H1 (cell line): Measurements from ENCODE around the gene MXD3. TPM values are rescaled to one million over a fixed set of nuclear protein-coding genes. Genes with fewer than 3 reads are reported as not detected.
A peak's percentile ranks its signal among the peaks of the same experiment; 100 is the strongest.

ENCODE experiments used
- CTCF ChIA-PET: fragments of 300-600 bp; sonication (Branson Sonifier 250); formaldehyde crosslinking; loops from one replicate; lab custom pipeline; 2021; ENCODE audit not compliant: partially characterized antibody; lab: Charles Lee
- POLR2A ChIA-PET: fragments of 300-600 bp; sonication (Branson Sonifier 250); formaldehyde crosslinking; loops from one replicate; lab custom pipeline; 2021; ENCODE audit warnings: inconsistent platforms; ENCODE audit not compliant: partially characterized antibody; lab: Charles Lee
- DNase-seq, 2 experiments: peaks; one replicate each; pipeline versions ENCODE4 v3.0.0 to v3.0.0-alpha.2; 2010 to 2022; ENCODE audit warnings: low spot score in 2 of 2, low read depth in 1 of 2, mixed read lengths in 1 of 2
- FAIRE-seq: peaks from 2 replicates; lab custom pipeline; 2011; peaks lifted over from hg19 to GRCh38; lab: Jason Lieb, UNC
- H2AFZ ChIP-seq: 2 replicates; pipeline ENCODE4 v1.8.1; 2012; ENCODE audit warnings: low read length, inconsistent platforms
- H2AK5ac ChIP-seq: 2 replicates; pipeline ENCODE4 v1.6.1; 2013; ENCODE audit warnings: low read depth, low read length
- H2BK120ac ChIP-seq: replicated peaks from 2 replicates; pipeline ENCODE3; 2013; ENCODE audit warnings: low read depth, low read length, inconsistent platforms
- H2BK12ac ChIP-seq: 2 replicates; pipeline ENCODE4 v1.6.1; 2013; ENCODE audit warnings: low read depth, low read length
- H2BK15ac ChIP-seq: 2 replicates; pipeline ENCODE4 v1.6.1; 2013; ENCODE audit warnings: low read length
- H2BK20ac ChIP-seq: 2 replicates; pipeline ENCODE4 v1.6.1; 2013; ENCODE audit warnings: low read length
- H2BK5ac ChIP-seq: 2 replicates; pipeline ENCODE4 v1.6.1; 2013; ENCODE audit warnings: low read depth, low read length
- H3K14ac ChIP-seq: 2 replicates; pipeline ENCODE4 v1.6.1; 2013; ENCODE audit warnings: inconsistent platforms; ENCODE audit not compliant: insufficient read length
- H3K18ac ChIP-seq: 2 replicates; pipeline ENCODE4 v1.6.1; 2013; ENCODE audit warnings: low read length; ENCODE audit errors: extremely low read depth
- H3K23ac ChIP-seq: 2 replicates; pipeline ENCODE4 v1.6.1; 2013; ENCODE audit warnings: inconsistent platforms; ENCODE audit not compliant: insufficient read length
- H3K23me2 ChIP-seq: 2 replicates; pipeline ENCODE4 v1.6.1; 2013; ENCODE audit warnings: low read depth, low read length
- H3K27ac ChIP-seq: 2 replicates; pipeline ENCODE4 v1.6.1; 2011; ENCODE audit warnings: low read depth, low read length, inconsistent platforms
- H3K27me3 ChIP-seq, 4 experiments: replicated peaks in 1 of 4; 1 replicate in 1 of 4; 2 replicates in 3 of 4; pipeline versions ENCODE4 v1.6.1 to v1.8.1; 2011 to 2013; ENCODE audit warnings: low read length in 3 of 4, mild to moderate bottlenecking in 3 of 4, inconsistent platforms in 2 of 4, mixed read lengths in 2 of 4, moderate library complexity in 1 of 4; ENCODE audit not compliant: control insufficient read depth in 3 of 4, insufficient read depth in 3 of 4; ENCODE audit errors: extremely low read depth in 1 of 4
- H3K36me3 ChIP-seq, 4 experiments: 2 replicates each; pipeline versions ENCODE4 v1.6.1 to v1.8.1; 2011 to 2013; ENCODE audit warnings: mild to moderate bottlenecking in 4 of 4, low read length in 3 of 4, moderate library complexity in 2 of 4, control low read depth in 1 of 4, inconsistent platforms in 1 of 4; ENCODE audit not compliant: insufficient read depth in 4 of 4, control insufficient read depth in 2 of 4
- H3K4ac ChIP-seq: replicated peaks from 2 replicates; pipeline ENCODE3; 2013; ENCODE audit warnings: low read length, low read depth, mixed read lengths, inconsistent platforms; ENCODE audit not compliant: insufficient read length
- H3K4me1 ChIP-seq, 4 experiments: replicated peaks in 1 of 4; 1 replicate in 1 of 4; 2 replicates in 3 of 4; pipeline versions ENCODE4 v1.6.1 to v1.8.1; 2011 to 2013; ENCODE audit warnings: low read length in 3 of 4, inconsistent platforms in 2 of 4, mixed read lengths in 1 of 4; ENCODE audit not compliant: insufficient read depth in 4 of 4, control insufficient read depth in 3 of 4
- H3K4me2 ChIP-seq, 2 experiments: 2 replicates each; pipeline versions ENCODE4 v1.6.1 to v1.8.1; 2011 to 2013; ENCODE audit warnings: low read depth in 2 of 2, low read length in 2 of 2, control low read depth in 1 of 2, inconsistent platforms in 1 of 2, mild to moderate bottlenecking in 1 of 2; ENCODE audit not compliant: insufficient read depth in 1 of 2
- H3K4me3 ChIP-seq, 4 experiments: fragments of 200-600, 300-600 bp in 1 of 4; sonication (generic), shearing (Covaris generic), sonication (Bioruptor Twin) in 1 of 4; 2 replicates each; pipeline versions ENCODE4 v1.5.1 to v1.8.1; 2011 to 2016; ENCODE audit warnings: low read length in 4 of 4, low read depth in 3 of 4, control low read depth in 2 of 4, inconsistent platforms in 2 of 4, mild to moderate bottlenecking in 2 of 4, mixed read lengths in 1 of 4, moderate library complexity in 1 of 4; ENCODE audit not compliant: insufficient read depth in 2 of 4; ENCODE audit errors: extremely low read depth in 1 of 4
- H3K56ac ChIP-seq: replicated peaks from 2 replicates; pipeline ENCODE3; 2013; ENCODE audit warnings: low read depth, mild to moderate bottlenecking, mixed read lengths, low read length, inconsistent platforms; ENCODE audit not compliant: insufficient read length
- H3K79me1 ChIP-seq: 2 replicates; pipeline ENCODE4 v1.6.1; 2013; ENCODE audit warnings: low read depth, low read length, control low read depth
- H3K79me2 ChIP-seq, 2 experiments: 2 replicates each; pipeline versions ENCODE4 v1.6.1 to v1.8.1; 2012 to 2013; ENCODE audit warnings: low read length in 2 of 2, mild to moderate bottlenecking in 2 of 2, inconsistent platforms in 1 of 2; ENCODE audit not compliant: insufficient read depth in 2 of 2, control insufficient read depth in 1 of 2
- H3K9ac ChIP-seq, 4 experiments: replicated peaks in 1 of 4; 1 replicate in 1 of 4; 2 replicates in 3 of 4; pipeline versions ENCODE4 v1.6.1 to v1.8.1; 2011 to 2013; ENCODE audit warnings: low read depth in 3 of 4, low read length in 3 of 4, control low read depth in 2 of 4, mild to moderate bottlenecking in 2 of 4, moderate library complexity in 2 of 4, inconsistent platforms in 1 of 4; ENCODE audit errors: extremely low read depth in 1 of 4
- H3K9me3 ChIP-seq, 2 experiments: 2 replicates each; pipeline versions ENCODE4 v1.6.1 to v1.8.1; 2012 to 2013; ENCODE audit warnings: mild to moderate bottlenecking in 2 of 2, moderate library complexity in 2 of 2, control low read depth in 1 of 2, inconsistent platforms in 1 of 2, low read depth in 1 of 2, low read length in 1 of 2, mixed read lengths in 1 of 2; ENCODE audit not compliant: insufficient read depth in 2 of 2
- H4K20me1 ChIP-seq, 2 experiments: replicated peaks in 1 of 2; 2 replicates each; pipeline versions ENCODE3 to v1.8.1; 2011 to 2013; ENCODE audit warnings: inconsistent platforms in 2 of 2, low read length in 2 of 2, mild to moderate bottlenecking in 1 of 2; ENCODE audit not compliant: insufficient read depth in 2 of 2, control insufficient read depth in 1 of 2
- H4K5ac ChIP-seq: 2 replicates; pipeline ENCODE4 v1.6.1; 2013; ENCODE audit warnings: low read length, low read depth, mixed read lengths, inconsistent platforms; ENCODE audit not compliant: insufficient read length
- H4K8ac ChIP-seq: 2 replicates; pipeline ENCODE4 v1.8.0; 2013; ENCODE audit warnings: mild to moderate bottlenecking, moderate library complexity, low read length, inconsistent platforms; ENCODE audit not compliant: insufficient read depth; ENCODE audit errors: extremely low read depth
- H4K91ac ChIP-seq: replicated peaks from 2 replicates; pipeline ENCODE3; 2013; ENCODE audit warnings: low read length, mixed read lengths, inconsistent platforms; ENCODE audit not compliant: insufficient read length
- WGBS, 2 experiments: shearing (Covaris generic) in 1 of 2; methylation state at CpG; one replicate each; pipeline versions ENCODE4 v1.1.6 to v1.1.7; 2013 to 2015; ENCODE audit warnings: low lambda C conversion rate in 2 of 2, mixed read lengths in 2 of 2, inconsistent platforms in 1 of 2, low coverage in 1 of 2, missing lambda C conversion rate in 1 of 2; ENCODE audit not compliant: insufficient replicate concordance in 2 of 2, insufficient coverage in 1 of 2, insufficient read length in 1 of 2; ENCODE audit errors: extremely low coverage in 1 of 2, missing lambda C conversion rate in 1 of 2; 5-methylcytosine and 5-hydroxymethylcytosine counted together
- polyA plus RNA-seq, 7 experiments: library from polyadenylated mRNA; depleted of rRNA in 3 of 7; stranded (reverse) in 5 of 7; unstranded in 2 of 7; fragments of >200 nt in 5 of 7; fragments of 200-250 nt in 2 of 7; gene quantifications; 1 replicate in 5 of 7; 2 replicates in 1 of 7; 4 replicates in 1 of 7; pipeline versions ENCODE4 v1.2.1 to v1.2.3, GENCODE V29; 2011 to 2013; ENCODE audit warnings: missing spikeins in 2 of 7, mixed read lengths in 2 of 7
- total RNA-seq: library from RNA; stranded (reverse); fragmentation: NEBNext Ultra II Directional; extraction: Animal tissue kit (Norgen Biotek cat#: 25700); gene quantifications from 2 replicates; pipeline ENCODE4 v1.2.1, GENCODE V29; 2021

The MXD3 gene
- total and polyA plus RNA-seq, 2 of the 8 experiments (the other 6 are each of a cell fraction or from before 2014, with no cell fraction given) = 6.5 to 7.7 TPM

DNA sequence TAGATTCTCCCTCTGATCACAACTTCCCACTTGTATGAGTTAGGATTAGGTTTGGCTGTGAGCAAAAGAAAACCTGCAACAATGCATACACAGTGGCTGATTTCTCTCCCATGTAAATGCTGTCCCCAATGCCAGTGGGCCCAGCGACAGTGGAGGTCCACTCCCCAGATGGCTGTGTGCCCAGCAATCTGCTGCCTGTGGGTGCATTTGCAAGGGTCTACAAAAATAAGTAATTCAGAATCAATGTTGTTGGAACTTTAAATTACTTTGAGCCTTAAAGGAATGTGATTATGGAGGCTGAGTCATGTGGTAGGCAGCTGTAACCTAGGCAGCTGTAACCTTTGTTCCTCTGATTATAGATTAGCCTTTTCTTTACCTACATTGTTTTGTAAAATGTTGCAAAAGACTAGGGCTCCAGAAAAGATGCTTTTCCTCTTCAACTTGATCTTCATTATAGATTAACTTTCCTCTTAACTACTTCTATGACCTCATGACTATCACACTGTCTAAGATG lies 14.2 kb upstream of the MXD3 start:
- Histone ChIP-seq H3K4me3 (peak overlapping the region in 1 of 4 experiments; percentile 13; a peak in 1 of 8 replicates), H4K5ac (no peak overlapping the region), H2AK5ac (peak overlapping the region; percentile 11; the same call in 1 of the 2 replicates), H3K18ac (no peak overlapping the region), H3K56ac (no peak overlapping the region), H3K4ac (no peak overlapping the region), H4K20me1 (no peaks in the 10 kb centered on the region), H3K9me3 (no peaks in the 10 kb centered on the region), H3K9ac (peak overlapping the region in 1 of 4 experiments; percentile 4; a peak in 1 of 7 replicates), H3K27ac (peak overlapping the region; percentile 57; the same call in 1 of the 2 replicates), H2AFZ (no peak overlapping the region), H3K36me3 (peaks cover 0 to 6% (median under 1%) of the 10 kb centered on the region in 4 experiments; a peak in 3 of 8 replicates), H4K91ac (no peak overlapping the region), H3K23me2 (no peaks in the 10 kb centered on the region), H2BK120ac (no peak overlapping the region), H2BK20ac (0 out of 2 replicates have a peak overlapping the region, but pooled peaks have one; percentile 3), H3K23ac (no peak overlapping the region), H3K79me1 (no peaks in the 10 kb centered on the region), H3K4me2 (peak overlapping the region; percentile 8 to 22; a peak in 1 of 4 replicates), H2BK12ac (0 out of 2 replicates have a peak overlapping the region, but pooled peaks have one; percentile 51), H3K79me2 (no peaks in the 10 kb centered on the region), H2BK15ac (no peak overlapping the region), H3K4me1 (peaks cover 0 to 7% (median 2%) of the 10 kb centered on the region in 4 experiments; a peak in 5 of 7 replicates), H3K14ac (no peak overlapping the region), H2BK5ac (peak overlapping the region; percentile 49; the same call in 1 of the 2 replicates), H4K8ac (no peak overlapping the region), H3K27me3 (no peaks in the 10 kb centered on the region)
- ChIA-PET CTCF (interaction anchor here (1.0 to 2.9 kb wide), 4 partner anchors 9 to 175 kb away, joined by 3 to 11 read pairs (median 8); no protein-coding TSS in a partner anchor), POLR2A (interaction anchor here (0.9 to 1.4 kb wide), 2 partner anchors 13 to 25 kb away, joined by 4 to 5 read pairs; partner anchors contain the start of gene LMAN2)
- peak; percentile 66 for FAIRE-seq
- no peak for DNase-seq
- WGBS, 2 experiments = 21% methylated on average over 1 of the region's 1 CpG; no CpG with 5 or more reads in 1 of the 2 experiments
